Hematopoietic multipotent progenitor cell treated with erythropoietin and hydrocortisone succinate and interleukin-3 and kit ligand, for 4 days (in vitro differentiated cells): ENCODE measurements around the gene HOXB13.
A peak's percentile ranks its signal among the peaks of the same experiment; 100 is the strongest.

ENCODE experiments used
- DNase-seq: peaks from one replicate; pipeline ENCODE4 v3.0.0-alpha.2; 2015

The HOXB13 gene

GRCh38 chr17:48704361-48705248, 23.9 kb downstream of the HOXB13 start:
- DNase-seq, result no peak

GRCh38 chr17:48701864-48702532, 26.6 kb downstream of the HOXB13 start:
- no peak for DNase-seq

GRCh38 chr17:48693178-48693577, 35.4 kb downstream of the HOXB13 start:
- no peak for DNase-seq

GRCh38 chr17:48692049-48692448, 36.5 kb downstream of the HOXB13 start:
- no peak for DNase-seq

GRCh38 chr17:48690655-48691054, 37.9 kb downstream of the HOXB13 start:
- no peak for DNase-seq

- no peak for DNase-seq
Observed at GRCh38 chr17:48681609-48682008, 46.9 kb downstream of the HOXB13 start.

- DNase-seq, result no peak
Observed at GRCh38 chr17:48679385-48680096, 49.0 kb downstream of the HOXB13 start.

GRCh38 chr17:48678141-48678971, 50.2 kb downstream of the HOXB13 start:
- DNase-seq, result peak; percentile 77

GRCh38 chr17:48676963-48677558, 51.5 kb downstream of the HOXB13 start:
- DNase-seq, result no peak
